Tibial nerve (tissue), 4 donors: Measurements from ENCODE around the gene SLC26A3. TPM values are rescaled to one million over a fixed set of nuclear protein-coding genes. Genes with fewer than 3 reads are reported as not detected.

Source experiments
- DNase-seq, 2 donors: peaks; one replicate each; pipeline ENCODE4 v3.0.0-alpha.2; 2019; ENCODE audit warnings: low spot score in 2 of 2
- H3K27ac ChIP-seq, 4 donors: fragments of 200-600 bp; sonication (generic) in 3 of 4; one replicate each; pipeline ENCODE4 v1.5.1; 2017 to 2019; ENCODE audit warnings: mild to moderate bottlenecking in 1 of 4
- H3K27me3 ChIP-seq, 2 donors: fragments of 200-600 bp; sonication (generic) in 1 of 2; one replicate each; pipeline versions ENCODE4 v1.5.1 to v1.6.0; 2017 to 2019
- H3K36me3 ChIP-seq, 3 donors: fragments of 200-600 bp; sonication (generic); one replicate each; pipeline ENCODE4 v1.5.1; 2018 to 2019
- H3K4me1 ChIP-seq, 4 donors: fragments of 200-600 bp; sonication (generic) in 3 of 4; one replicate each; pipeline ENCODE4 v1.5.1; 2017 to 2019
- H3K4me3 ChIP-seq, 4 donors: fragments of 200-600 bp; sonication (generic) in 3 of 4; one replicate each; pipeline ENCODE4 v1.5.1; 2017 to 2019; ENCODE audit warnings: mild to moderate bottlenecking in 1 of 4, moderate library complexity in 1 of 4
- H3K9me3 ChIP-seq, 4 donors: fragments of 200-600 bp; sonication (generic) in 3 of 4; one replicate each; pipeline ENCODE4 v1.5.1; 2017 to 2019
- EP300 ChIP-seq, 2 donors: sonication (generic); formaldehyde crosslinking; IDR thresholded peaks; one replicate each; pipeline ENCODE4 v1.6.1; 2017; ENCODE audit warnings: antibody characterized with exemption in 2 of 2, mild to moderate bottlenecking in 1 of 2
- POLR2A ChIP-seq, 2 donors: fragments of 450-650 bp; IDR thresholded peaks; one replicate each; pipeline ENCODE4 v1.6.1; 2017; ENCODE audit warnings: antibody characterized with exemption in 2 of 2, mild to moderate bottlenecking in 2 of 2, moderate library complexity in 2 of 2
- WGBS, 2 donors: methylation state at CpG; one replicate each; pipeline ENCODE4 v1.1.5; 2018; 5-methylcytosine and 5-hydroxymethylcytosine counted together
- total RNA-seq, 4 donors: library from RNA; depleted of rRNA; stranded (reverse); fragments of >200 nt; gene quantifications; one replicate each; pipeline ENCODE4 v1.1.0, GENCODE V29; 2016
- TF ChIP-seq, protein P1 (sequence below), 5 experiments: fragments of 200-600 bp in 3 of 5; fragments of 450-650 bp in 2 of 5; sonication (generic) in 3 of 5; IDR thresholded peaks; one replicate each; pipeline ENCODE4 v1.5.1; 2016 to 2019; ENCODE audit warnings: antibody characterized with exemption in 5 of 5, mild to moderate bottlenecking in 3 of 5, moderate library complexity in 2 of 5

Gene SLC26A3
- total RNA-seq, 4 donors from 2014 or later: not detected

GRCh38 chr7:107788216-107788615 is 14.8 kb downstream of the SLC26A3 start:
- WGBS, 2 donors: 78 to 93% methylated on average over 1 of the region's 1 CpG

GRCh38 chr7:107785926-107786325 is 17.1 kb downstream of the SLC26A3 start:
- peak overlapping the region in 2 of 4 donors; percentile 48 to 80 for H3K27ac ChIP-seq
- peaks cover 0 to 21% (median 0%) of the 10 kb centered on the region in 4 donors for H3K4me1 ChIP-seq
- TF ChIP-seq EP300 (IDR thresholded peaks at IDR 0.05) (peak in 1 of 2 donors; percentile 58), POLR2A (IDR thresholded peaks at IDR 0.05) (no peak)
- H3K4me3 ChIP-seq: no peak overlapping the region
- WGBS, 2 donors: 32 to 48% methylated on average over 2 of the region's 2 CpGs
- no peaks in the 10 kb centered on the region for H3K9me3 ChIP-seq
- H3K27me3 ChIP-seq: no peaks in the 10 kb centered on the region
- no peak for DNase-seq
- no peaks in the 10 kb centered on the region for H3K36me3 ChIP-seq

More at GRCh38 chr7:107788216-107788615, 14.8 kb downstream of the SLC26A3 start:
- Histone ChIP-seq H3K4me1 (peaks cover 0 to 21% (median 0%) of the 10 kb centered on the region in 4 donors), H3K27me3 (no peaks in the 10 kb centered on the region), H3K4me3 (no peak overlapping the region), H3K27ac (no peak overlapping the region), H3K9me3 (no peaks in the 10 kb centered on the region), H3K36me3 (no peaks in the 10 kb centered on the region)
- DNase-seq: no peak
- TF ChIP-seq EP300 (IDR thresholded peaks at IDR 0.05): no peak
- TF ChIP-seq, protein P1, sequence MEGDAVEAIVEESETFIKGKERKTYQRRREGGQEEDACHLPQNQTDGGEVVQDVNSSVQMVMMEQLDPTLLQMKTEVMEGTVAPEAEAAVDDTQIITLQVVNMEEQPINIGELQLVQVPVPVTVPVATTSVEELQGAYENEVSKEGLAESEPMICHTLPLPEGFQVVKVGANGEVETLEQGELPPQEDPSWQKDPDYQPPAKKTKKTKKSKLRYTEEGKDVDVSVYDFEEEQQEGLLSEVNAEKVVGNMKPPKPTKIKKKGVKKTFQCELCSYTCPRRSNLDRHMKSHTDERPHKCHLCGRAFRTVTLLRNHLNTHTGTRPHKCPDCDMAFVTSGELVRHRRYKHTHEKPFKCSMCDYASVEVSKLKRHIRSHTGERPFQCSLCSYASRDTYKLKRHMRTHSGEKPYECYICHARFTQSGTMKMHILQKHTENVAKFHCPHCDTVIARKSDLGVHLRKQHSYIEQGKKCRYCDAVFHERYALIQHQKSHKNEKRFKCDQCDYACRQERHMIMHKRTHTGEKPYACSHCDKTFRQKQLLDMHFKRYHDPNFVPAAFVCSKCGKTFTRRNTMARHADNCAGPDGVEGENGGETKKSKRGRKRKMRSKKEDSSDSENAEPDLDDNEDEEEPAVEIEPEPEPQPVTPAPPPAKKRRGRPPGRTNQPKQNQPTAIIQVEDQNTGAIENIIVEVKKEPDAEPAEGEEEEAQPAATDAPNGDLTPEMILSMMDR (IDR thresholded peaks at IDR 0.05): no peak

DNA sequence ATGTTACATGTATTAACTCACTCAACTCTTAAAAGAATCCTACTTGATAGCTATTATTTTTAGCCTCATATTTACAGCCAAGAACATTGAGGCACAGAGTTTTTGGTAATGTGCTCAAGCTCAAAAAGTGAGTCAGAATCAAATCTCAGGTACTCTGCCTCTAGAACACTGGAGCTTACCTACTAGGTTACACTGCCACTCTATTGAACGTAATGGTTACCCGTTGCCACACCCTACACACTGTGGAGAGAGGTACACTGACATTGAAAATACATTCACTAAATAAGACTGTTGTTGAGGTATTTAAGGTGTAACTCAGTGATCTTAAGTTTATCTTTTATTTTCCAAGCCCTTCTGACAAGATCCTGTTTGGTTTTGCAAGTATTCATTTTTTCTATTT is 17.9 kb downstream of the SLC26A3 start:
- WGBS, 2 donors: 80 to 91% methylated on average over 2 of the region's 2 CpGs
- no peak for DNase-seq
- no peak overlapping the region for H3K4me3 ChIP-seq
- no peaks in the 10 kb centered on the region for H3K27me3 ChIP-seq
- peaks cover 0 to 21% (median 0%) of the 10 kb centered on the region in 4 donors for H3K4me1 ChIP-seq
- no peaks in the 10 kb centered on the region for H3K9me3 ChIP-seq
- H3K36me3 ChIP-seq: no peaks in the 10 kb centered on the region
- TF ChIP-seq, protein P1 (IDR thresholded peaks at IDR 0.05): no peak
- TF ChIP-seq EP300 (IDR thresholded peaks at IDR 0.05): no peak
- TF ChIP-seq POLR2A (IDR thresholded peaks at IDR 0.05): no peak
- peak overlapping the region in 2 of 4 donors; percentile 48 to 80 for H3K27ac ChIP-seq

GRCh38 chr7:107783648-107784047 is 19.4 kb downstream of the SLC26A3 start:
- Histone ChIP-seq H3K9me3 (no peaks in the 10 kb centered on the region), H3K4me1 (peaks cover 0 to 21% (median 0%) of the 10 kb centered on the region in 4 donors), H3K36me3 (no peaks in the 10 kb centered on the region), H3K27ac (no peak overlapping the region), H3K27me3 (no peaks in the 10 kb centered on the region), H3K4me3 (no peak overlapping the region)
- TF ChIP-seq POLR2A (IDR thresholded peaks at IDR 0.05) (no peak), EP300 (IDR thresholded peaks at IDR 0.05) (no peak)
- TF ChIP-seq, protein P1 (IDR thresholded peaks at IDR 0.05): no peak
- DNase-seq: no peak
- WGBS, 2 donors: 90 to 100% methylated on average over 1 of the region's 1 CpG

DNA sequence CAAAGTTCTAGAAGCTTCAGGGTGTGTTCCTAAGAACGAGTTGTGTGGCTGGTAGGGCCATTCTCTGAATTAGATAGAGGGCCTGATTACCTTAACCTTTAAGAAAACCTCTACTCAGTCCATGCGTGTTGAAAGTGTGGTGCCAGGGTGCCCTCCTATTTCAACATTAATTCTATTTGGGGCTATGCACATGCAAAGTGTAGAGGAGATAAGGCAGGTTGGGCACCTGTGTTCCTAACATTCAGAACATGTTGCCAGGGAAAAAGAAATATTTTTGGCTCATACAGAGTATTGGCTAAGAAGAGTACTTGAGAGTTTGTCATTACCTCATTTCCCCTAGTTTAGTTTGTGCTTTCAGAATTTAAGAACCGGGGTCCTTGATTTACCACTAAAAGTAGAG is 20.6 kb downstream of the SLC26A3 start:
- H3K36me3 ChIP-seq: no peaks in the 10 kb centered on the region
- no peak overlapping the region for H3K4me3 ChIP-seq
- H3K27me3 ChIP-seq: no peaks in the 10 kb centered on the region
- TF ChIP-seq EP300 (IDR thresholded peaks at IDR 0.05) (no peak), POLR2A (IDR thresholded peaks at IDR 0.05) (no peak)
- TF ChIP-seq, protein P1 (IDR thresholded peaks at IDR 0.05): no peak
- WGBS, 2 donors: 73 to 77% methylated on average over 3 of the region's 3 CpGs
- no peaks in the 10 kb centered on the region for H3K9me3 ChIP-seq
- peaks cover 0 to 21% (median 0%) of the 10 kb centered on the region in 4 donors for H3K4me1 ChIP-seq
- no peak for DNase-seq
- peak overlapping the region in 1 of 4 donors; percentile 67 for H3K27ac ChIP-seq
